ENCODE data around the gene UNC45A. TPM values are rescaled to one million over a fixed set of nuclear protein-coding genes. Genes with fewer than 3 reads are reported as not detected.

The UNC45A gene
- polyA plus RNA-seq, 1 experiment, result 63.3 TPM

- TF ChIP-seq CTCF (IDR thresholded peaks at IDR 0.05; ENCODE audit: low read depth, low read length), result no peak
- Histone ChIP-seq H3K27ac (ENCODE audit: low read depth, low read length) (no peak overlapping the region), H3K27me3 (ENCODE audit: control insufficient read depth, insufficient read depth, low read length) (no peaks in the 10 kb centered on the region), H3K9me3 (ENCODE audit: control insufficient read depth, insufficient read depth, low read length) (no peaks in the 10 kb centered on the region; the same call in 1 of the 2 replicates), H3K4me3 (ENCODE audit: low read depth, low read length) (no peak overlapping the region)
- POLR2A ChIA-PET, result no interaction called here
- CTCF ChIA-PET, result interaction anchor here (0.6 to 3.5 kb wide), 3 partner anchors 34 to 65 kb away, joined by 4 to 13 read pairs (median 7); partner anchors contain the start of gene HDDC3
- DNase-seq (ENCODE audit: low read depth, low spot score), result no peak
These were observed 55.4 kb downstream of the UNC45A start for GRCh38 chr15:90990446-90990845.

DNA sequence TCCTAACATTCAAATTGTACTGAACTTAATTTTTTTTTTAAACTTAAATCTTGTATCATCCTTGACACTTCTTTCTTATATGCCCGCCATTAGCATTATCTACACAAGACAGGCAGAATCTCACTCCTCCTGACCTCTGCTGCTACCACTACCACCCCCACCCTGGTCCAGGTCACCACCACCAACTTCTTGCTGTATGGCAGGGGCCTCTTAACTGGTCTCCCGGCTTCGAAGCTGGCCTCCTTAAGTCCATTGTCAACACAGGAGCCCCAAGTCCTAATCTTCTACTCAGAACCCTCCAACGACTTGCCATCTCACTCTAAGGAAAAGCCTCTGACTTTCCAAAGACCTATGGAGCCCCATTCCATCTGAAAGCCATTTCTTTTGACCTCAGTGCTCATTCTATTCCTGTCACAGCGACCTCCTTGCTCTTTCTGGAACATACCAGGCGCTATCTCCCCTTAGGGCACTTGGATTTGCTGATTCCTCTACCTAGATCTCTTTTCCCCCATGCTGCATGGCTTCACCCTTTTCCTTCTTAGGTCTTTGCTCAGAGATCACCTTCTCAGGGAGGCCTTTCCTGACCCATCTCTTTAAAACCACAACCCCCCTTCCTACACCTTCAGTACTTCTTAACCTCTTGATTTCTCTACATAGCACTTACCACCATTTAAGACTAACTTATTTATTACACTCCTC is 56.7 kb downstream of the UNC45A start:
- TF ChIP-seq CTCF (IDR thresholded peaks at IDR 0.05; ENCODE audit: low read depth, low read length), result no peak
- Histone ChIP-seq H3K27me3 (ENCODE audit: control insufficient read depth, insufficient read depth, low read length) (no peaks in the 10 kb centered on the region), H3K4me3 (ENCODE audit: low read depth, low read length) (no peak overlapping the region), H3K27ac (ENCODE audit: low read depth, low read length) (no peak overlapping the region), H3K9me3 (ENCODE audit: control insufficient read depth, insufficient read depth, low read length) (no peaks in the 10 kb centered on the region; the same call in 1 of the 2 replicates)
- CTCF ChIA-PET, result no interaction called here
- POLR2A ChIA-PET, result no interaction called here
- DNase-seq (ENCODE audit: low read depth, low spot score), result no peak

DNA sequence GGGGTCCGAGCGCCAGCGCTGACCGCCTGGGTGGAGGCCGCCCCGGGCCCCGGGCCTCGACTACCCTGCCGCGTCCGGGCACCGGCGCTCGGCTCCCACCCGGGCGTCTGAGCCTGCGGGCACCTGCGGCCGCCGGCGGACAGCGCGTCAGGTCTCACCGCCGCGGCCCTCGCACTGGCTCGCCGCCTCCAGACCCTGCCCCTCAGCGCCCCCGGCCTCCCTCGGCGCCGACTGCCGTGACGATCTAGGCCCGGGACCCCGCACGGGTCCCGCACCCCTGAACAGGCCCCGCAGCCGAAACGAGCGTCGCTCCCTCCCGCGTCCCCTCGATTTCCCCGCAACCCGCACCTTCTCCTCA is 59.0 kb downstream of the UNC45A start:
- H3K4me3 ChIP-seq (ENCODE audit: low read depth, low read length), result peak overlapping the region; percentile 99
- H3K9me3 ChIP-seq (ENCODE audit: control insufficient read depth, insufficient read depth, low read length), result no peaks in the 10 kb centered on the region; the same call in 1 of the 2 replicates
- DNase-seq (ENCODE audit: low read depth, low spot score), result no peak
- TF ChIP-seq CTCF (IDR thresholded peaks at IDR 0.05; ENCODE audit: low read depth, low read length), result no peak
- H3K27ac ChIP-seq (ENCODE audit: low read depth, low read length), result peak overlapping the region; percentile 57
- ChIA-PET POLR2A (interaction anchor here (1.1 kb wide), 1 partner anchor 9 kb away, joined by 3 read pairs; no protein-coding TSS in a partner anchor), CTCF (interaction anchor here (0.6 to 2.7 kb wide), 3 partner anchors 38 to 58 kb away, joined by 4 to 16 read pairs (median 7); no protein-coding TSS in a partner anchor)
- H3K27me3 ChIP-seq (ENCODE audit: control insufficient read depth, insufficient read depth, low read length), result no peaks in the 10 kb centered on the region

GRCh38 chr15:90994417-90995311 is 59.6 kb downstream of the UNC45A start, which contains the start of gene PRC1:
PRC1 (minus strand) TSS chr15:90994535; CDS start chr15:90994417, 118 bp downstream.
- DNase-seq (ENCODE audit: low read depth, low spot score), result peak; percentile 93
- H3K27me3 ChIP-seq (ENCODE audit: control insufficient read depth, insufficient read depth, low read length), result no peaks in the 10 kb centered on the region
- POLR2A ChIA-PET, result interaction anchor here (0.5 to 1.1 kb wide), 2 partner anchors 8 to 1819 kb away, joined by 3 read pairs; no protein-coding TSS in a partner anchor
- H3K4me3 ChIP-seq (ENCODE audit: low read depth, low read length), result peak within 1 kb of the TSS; percentile 99
- TF ChIP-seq CTCF (IDR thresholded peaks at IDR 0.05; ENCODE audit: low read depth, low read length), result no peak
- no peaks in the 10 kb centered on the region; the same call in 1 of the 2 replicates for H3K9me3 ChIP-seq (ENCODE audit: control insufficient read depth, insufficient read depth, low read length)
- CTCF ChIA-PET, result interaction anchor here (2.7 kb wide), 1 partner anchor 38 kb away, joined by 16 read pairs; no protein-coding TSS in a partner anchor
- peak within 1 kb of the TSS; percentile 87 for H3K27ac ChIP-seq (ENCODE audit: low read depth, low read length)
